Measurements from ENCODE around the gene HEATR3.

- TF ChIP-seq, protein P1, sequence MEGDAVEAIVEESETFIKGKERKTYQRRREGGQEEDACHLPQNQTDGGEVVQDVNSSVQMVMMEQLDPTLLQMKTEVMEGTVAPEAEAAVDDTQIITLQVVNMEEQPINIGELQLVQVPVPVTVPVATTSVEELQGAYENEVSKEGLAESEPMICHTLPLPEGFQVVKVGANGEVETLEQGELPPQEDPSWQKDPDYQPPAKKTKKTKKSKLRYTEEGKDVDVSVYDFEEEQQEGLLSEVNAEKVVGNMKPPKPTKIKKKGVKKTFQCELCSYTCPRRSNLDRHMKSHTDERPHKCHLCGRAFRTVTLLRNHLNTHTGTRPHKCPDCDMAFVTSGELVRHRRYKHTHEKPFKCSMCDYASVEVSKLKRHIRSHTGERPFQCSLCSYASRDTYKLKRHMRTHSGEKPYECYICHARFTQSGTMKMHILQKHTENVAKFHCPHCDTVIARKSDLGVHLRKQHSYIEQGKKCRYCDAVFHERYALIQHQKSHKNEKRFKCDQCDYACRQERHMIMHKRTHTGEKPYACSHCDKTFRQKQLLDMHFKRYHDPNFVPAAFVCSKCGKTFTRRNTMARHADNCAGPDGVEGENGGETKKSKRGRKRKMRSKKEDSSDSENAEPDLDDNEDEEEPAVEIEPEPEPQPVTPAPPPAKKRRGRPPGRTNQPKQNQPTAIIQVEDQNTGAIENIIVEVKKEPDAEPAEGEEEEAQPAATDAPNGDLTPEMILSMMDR (conservative IDR thresholded peaks at IDR 0.05; ENCODE audit: low read depth, low read length): no peak
- TF ChIP-seq EZH2 (IDR thresholded peaks at IDR 0.05; ENCODE audit: borderline replicate concordance, low read depth, low read length, poor library complexity, severe bottlenecking): no peak
These were observed 18.9 kb upstream of the HEATR3 start for GRCh38 chr16:50046853-50047252.
